GM12878 (cell line): ENCODE measurements around the gene CAB39. TPM values are rescaled to one million over a fixed set of nuclear protein-coding genes. Genes with fewer than 3 reads are reported as not detected.

Source experiments
- ATAC-seq: fragments of 200-7000 bp; cut with Tn5 transposase; 3 replicates; pipeline ENCODE4 v1.9.1; 2020; ENCODE audit warnings: mild to moderate bottlenecking, moderate library complexity
- BruUV-seq: library from RNA; stranded (reverse); fragments of 400-500 nt; replicated peaks from 2 replicates; lab custom pipeline; 2021; lab: Mats Ljungman, UMichigan
- CTCF ChIA-PET: fragments of 300-600 bp; sonication (Branson Sonifier 250); formaldehyde crosslinking; extraction: SDS; loops from one replicate; lab custom pipeline; 2021; ENCODE audit warnings: inconsistent platforms; lab: Yijun Ruan, JAX
- POLR2A ChIA-PET: fragments of 350-600 bp; formaldehyde crosslinking; extraction: SDS; loops from one replicate; lab custom pipeline; 2021; ENCODE audit warnings: inconsistent platforms; lab: Charles Lee
- RAD21 ChIA-PET: fragments of 300-600 bp; sonication (Branson Sonifier 250); formaldehyde crosslinking; loops from one replicate; lab custom pipeline; 2023; ENCODE audit warnings: antibody characterized with exemption; ENCODE audit not compliant: unreplicated experiment; lab: Charles Lee
- SMC1A ChIA-PET: fragments of 300-600 bp; sonication (Branson Sonifier 250); formaldehyde crosslinking; loops from one replicate; lab custom pipeline; 2023; ENCODE audit not compliant: unreplicated experiment, uncharacterized antibody; lab: Charles Lee
- DNase-seq: peaks from one replicate; pipeline ENCODE4 v3.0.0-alpha.2; 2011; ENCODE audit warnings: low read depth, low spot score
- FAIRE-seq: peaks from 3 replicates; lab custom pipeline; 2011; peaks lifted over from hg19 to GRCh38; lab: Jason Lieb, UNC
- H2AFZ ChIP-seq: 2 replicates; pipeline ENCODE4 v1.6.0; 2011; ENCODE audit warnings: low read depth, low read length, control low read depth; ENCODE audit not compliant: control insufficient read depth
- H3K27ac ChIP-seq: 2 replicates; pipeline ENCODE4 v1.5.1; 2011; ENCODE audit warnings: control low read depth; ENCODE audit not compliant: control insufficient read depth, insufficient read depth
- H3K27me3 ChIP-seq, 2 experiments: replicated peaks in 1 of 2; 2 replicates each; pipeline versions ENCODE4 v1.6.0 to v1.6.1; 2011; ENCODE audit warnings: low read length in 1 of 2; ENCODE audit not compliant: control insufficient read depth in 2 of 2, insufficient read depth in 2 of 2
- H3K36me3 ChIP-seq, 2 experiments: 2 replicates each; pipeline ENCODE4 v1.5.1; 2011; ENCODE audit warnings: low read length in 1 of 2; ENCODE audit not compliant: control insufficient read depth in 2 of 2, insufficient read depth in 2 of 2
- H3K4me1 ChIP-seq: 2 replicates; pipeline ENCODE4 v1.6.1; 2011; ENCODE audit warnings: mild to moderate bottlenecking, low read length, moderate library complexity, mixed read lengths; ENCODE audit not compliant: control insufficient read depth, insufficient read depth
- H3K4me2 ChIP-seq: 2 replicates; pipeline ENCODE4 v1.6.0; 2011; ENCODE audit warnings: control low read depth; ENCODE audit not compliant: control insufficient read depth, insufficient read depth
- H3K4me3 ChIP-seq: fragments of 200-600 bp; sonication (generic); 2 replicates; pipeline ENCODE4 v1.5.1; 2016
- H3K79me2 ChIP-seq: 2 replicates; pipeline ENCODE4 v1.6.0; 2011; ENCODE audit warnings: low read length; ENCODE audit not compliant: control insufficient read depth, insufficient read depth
- H3K9ac ChIP-seq: 2 replicates; pipeline ENCODE4 v1.8.0; 2011; ENCODE audit warnings: low read length, control low read depth, mixed read lengths; ENCODE audit not compliant: control insufficient read depth, insufficient read depth
- H3K9me3 ChIP-seq: replicated peaks from 3 replicates; pipeline ENCODE4 v1.5.1; 2011; ENCODE audit warnings: mild to moderate bottlenecking, low read length; ENCODE audit not compliant: control insufficient read depth, insufficient read depth
- H4K20me1 ChIP-seq: 2 replicates; pipeline ENCODE4 v1.6.0; 2011; ENCODE audit not compliant: control insufficient read depth, insufficient read depth
- CTCF ChIP-seq, 3 experiments: IDR thresholded peaks in 2 of 3; conservative IDR thresholded peaks in 1 of 3; 2 replicates each; pipeline ENCODE4 v1.5.1; 2011; ENCODE audit warnings: low read depth in 3 of 3, low read length in 3 of 3, mild to moderate bottlenecking in 3 of 3, control low read depth in 2 of 3, moderate library complexity in 2 of 3, inconsistent platforms in 1 of 3, mixed read lengths in 1 of 3; ENCODE audit not compliant: control insufficient read depth in 2 of 3, insufficient read depth in 1 of 3; ENCODE audit errors: extremely low read depth in 1 of 3
- ELK1 ChIP-seq: IDR thresholded peaks from 2 replicates; pipeline ENCODE4 v1.6.1; 2012; ENCODE audit warnings: low read depth, low read length, improper control_type of control experiment
- FOXK2 ChIP-seq: fragments of 450-650 bp; IDR thresholded peaks from 2 replicates; pipeline ENCODE4 v1.6.1; 2017; ENCODE audit warnings: mild to moderate bottlenecking, moderate library complexity
- HDGF ChIP-seq: fragments of 450-650 bp; IDR thresholded peaks from 2 replicates; pipeline ENCODE4 v1.6.1; 2016; ENCODE audit warnings: antibody characterized with exemption
- NR2C2 ChIP-seq: IDR thresholded peaks from 2 replicates; pipeline ENCODE4 v1.6.1; 2011; ENCODE audit warnings: borderline replicate concordance, low read depth; ENCODE audit not compliant: control insufficient read depth, insufficient read length
- REST ChIP-seq: IDR thresholded peaks from 2 replicates; pipeline ENCODE4 v1.6.1; 2012; ENCODE audit warnings: mild to moderate bottlenecking, low read depth, low read length
- SIX5 ChIP-seq: IDR thresholded peaks from 2 replicates; pipeline ENCODE4 v1.6.1; 2011; ENCODE audit warnings: mild to moderate bottlenecking, low read depth, low read length, moderate library complexity; ENCODE audit not compliant: severe bottlenecking
- TAF1 ChIP-seq: IDR thresholded peaks from 2 replicates; pipeline ENCODE4 v1.6.1; 2011; ENCODE audit warnings: mild to moderate bottlenecking, low read depth, low read length, borderline replicate concordance
- TCF3 ChIP-seq: IDR thresholded peaks from 2 replicates; pipeline ENCODE4 v1.6.1; 2012; ENCODE audit warnings: low read depth, mild to moderate bottlenecking, low read length, borderline replicate concordance; ENCODE audit not compliant: insufficient read depth
- ZBTB40 ChIP-seq: fragments of 450-650 bp; IDR thresholded peaks from 2 replicates; pipeline ENCODE4 v1.6.1; 2016; ENCODE audit warnings: mild to moderate bottlenecking, moderate library complexity, borderline replicate concordance
- WGBS: methylation state at CpG from one replicate; pipeline ENCODE4 v1.1.6; 2016; ENCODE audit warnings: low lambda C conversion rate; ENCODE audit not compliant: insufficient replicate concordance, insufficient coverage; ENCODE audit errors: missing lambda C conversion rate; 5-methylcytosine and 5-hydroxymethylcytosine counted together
- in situ Hi-C: fragments of 300-500 bp; cut with MboI; formaldehyde crosslinking; loops from 9 replicates; pipeline ENCODE4 v1.14.3; 2018; ENCODE audit warnings: mixed read lengths
- intact Hi-C: fragments of 100-400 bp; cut with micrococcal nuclease; formaldehyde crosslinking; loops from one replicate; pipeline ENCODE4 v1.14.2; 2022; ENCODE audit not compliant: unreplicated experiment
- polyA plus RNA-seq, 11 experiments: library from polyadenylated mRNA; depleted of rRNA in 4 of 11; unstranded in 6 of 11; stranded (reverse) in 5 of 11; fragments of >200 nt; fragmentation: Nextera tagmentation in 4 of 11; fragmentation: Illumina TruSeq in 1 of 11; extraction: Ambion mirVana in 4 of 11; extraction: Trizol in 1 of 11; gene quantifications; 1 replicate in 1 of 11; 2 replicates in 10 of 11; pipeline versions ENCODE4 v1.2.1 to v1.2.3, GENCODE V29; 2011 to 2016; ENCODE audit warnings: inconsistent platforms in 2 of 11, missing spikeins in 2 of 11, low read depth in 1 of 11
- total RNA-seq, 4 experiments: library from RNA; depleted of rRNA in 3 of 4; stranded (reverse); fragments of >200 nt in 3 of 4; fragmentation: Illumina TruSeq in 1 of 4; extraction: Trizol in 1 of 4; gene quantifications; 2 replicates each; pipeline versions ENCODE4 v1.2.1 to v1.2.3, GENCODE V29; 2013 to 2021

The CAB39 gene
- total and polyA plus RNA-seq, 10 of the 15 experiments (the other 5 are each of a cell fraction or from before 2014, with no cell fraction given), result 13.3 to 129 (median 62.9) TPM

GRCh38 chr2:230861552-230862255, 149.1 kb downstream of the CAB39 start:
- Histone ChIP-seq H3K36me3 (no peaks in the 10 kb centered on the region), H3K27me3 (no peaks in the 10 kb centered on the region; a peak in 3 of 4 replicates), H3K79me2 (peaks cover 4% of the 10 kb centered on the region), H3K4me2 (no peak overlapping the region), H4K20me1 (no peaks in the 10 kb centered on the region), H3K9me3 (no peaks in the 10 kb centered on the region), H3K4me3 (no peak overlapping the region), H2AFZ (no peak overlapping the region), H3K4me1 (peaks cover 9% of the 10 kb centered on the region; the same call in 1 of the 2 replicates), H3K27ac (no peak overlapping the region), H3K9ac (no peak overlapping the region)
- DNase-seq, result no peak
- POLR2A ChIA-PET, result interaction anchor here (1.3 kb wide), 1 partner anchor 9 kb away, joined by 4 read pairs; no protein-coding TSS in a partner anchor
- intact Hi-C loops (no loop called here), in situ Hi-C loops (no loop called here)
- no TSS peak for BruUV-seq
- no peak for FAIRE-seq
- 45% methylated on average over 13 of the region's 13 CpGs for WGBS
- CTCF ChIA-PET, result interaction anchor here (0.6 to 2.2 kb wide), 6 partner anchors 9 to 190 kb away, joined by 3 to 25 read pairs (median 6); no protein-coding TSS in a partner anchor
- SMC1A ChIA-PET, result interaction anchor here (1.5 kb wide), 2 partner anchors 9 to 81 kb away, joined by 3 read pairs; no protein-coding TSS in a partner anchor
- RAD21 ChIA-PET, result interaction anchor here (0.7 kb wide), 1 partner anchor 24 kb away, joined by 3 read pairs; no protein-coding TSS in a partner anchor
- TF ChIP-seq CTCF (IDR thresholded peaks at IDR 0.05 in 2 of 3, conservative IDR thresholded peaks at IDR 0.05 in 1 of 3; ENCODE audit: control insufficient read depth in 2 of 3, extremely low read depth in 1 of 3, insufficient read depth in 1 of 3, low read depth in 3 of 3, low read length in 3 of 3), result no peak
- no peak for TF ChIP-seq TCF3
- no peak for TF ChIP-seq SIX5
- no peak for TF ChIP-seq HDGF
- TF ChIP-seq NR2C2, result no peak
- TF ChIP-seq ZBTB40, result no peak
- TF ChIP-seq ELK1, result no peak
- TF ChIP-seq TAF1, result no peak
- TF ChIP-seq FOXK2, result no peak
- no peak for TF ChIP-seq REST
- ATAC-seq, result no peak
